ENCODE measurements around the gene PADI4.
"Not testable (repeated sequence)": the region's sequence is repeated elsewhere in the genome, so short reads cannot be mapped to it uniquely, and the experiment has no call there.

Gene PADI4

GRCh38 chr1:17397910-17398695 is 90.1 kb downstream of the PADI4 start:
- DNase-seq: no peak

- no peak for DNase-seq
Observed at GRCh38 chr1:17400725-17401341, 92.8 kb downstream of the PADI4 start.

- DNase-seq: no peak
Observed at GRCh38 chr1:17401841-17402240, 93.8 kb downstream of the PADI4 start.

GRCh38 chr1:17403081-17403480 is 95.1 kb downstream of the PADI4 start:
- DNase-seq: no peak

- no peak for DNase-seq
Observed at GRCh38 chr1:17404034-17404684, 96.2 kb downstream of the PADI4 start.

GRCh38 chr1:17404820-17405219 is 96.8 kb downstream of the PADI4 start:
- DNase-seq: no peak

- DNase-seq: peak; percentile 8 to 42
Observed at GRCh38 chr1:17405898-17406759, 98.1 kb downstream of the PADI4 start.

- not testable (repeated sequence) for DNase-seq
Observed at GRCh38 chr1:17406760-17407475, 98.9 kb downstream of the PADI4 start.

- not testable (repeated sequence) for DNase-seq
Observed at GRCh38 chr1:17407786-17408514, 100.0 kb downstream of the PADI4 start.

- no peak for DNase-seq
Observed at GRCh38 chr1:17409391-17409811, 101.4 kb downstream of the PADI4 start.

- no peak for DNase-seq
Observed at GRCh38 chr1:17412093-17412870, 104.3 kb downstream of the PADI4 start.

Data from stimulated activated CD4-positive, alpha-beta T cell treated with anti-CD3 and anti-CD28 coated beads, Interleukin-4, amount 100 ng/mL, for 4 hours (primary cell).